ENCODE data around the gene TRAF3.

The TRAF3 gene

DNA sequence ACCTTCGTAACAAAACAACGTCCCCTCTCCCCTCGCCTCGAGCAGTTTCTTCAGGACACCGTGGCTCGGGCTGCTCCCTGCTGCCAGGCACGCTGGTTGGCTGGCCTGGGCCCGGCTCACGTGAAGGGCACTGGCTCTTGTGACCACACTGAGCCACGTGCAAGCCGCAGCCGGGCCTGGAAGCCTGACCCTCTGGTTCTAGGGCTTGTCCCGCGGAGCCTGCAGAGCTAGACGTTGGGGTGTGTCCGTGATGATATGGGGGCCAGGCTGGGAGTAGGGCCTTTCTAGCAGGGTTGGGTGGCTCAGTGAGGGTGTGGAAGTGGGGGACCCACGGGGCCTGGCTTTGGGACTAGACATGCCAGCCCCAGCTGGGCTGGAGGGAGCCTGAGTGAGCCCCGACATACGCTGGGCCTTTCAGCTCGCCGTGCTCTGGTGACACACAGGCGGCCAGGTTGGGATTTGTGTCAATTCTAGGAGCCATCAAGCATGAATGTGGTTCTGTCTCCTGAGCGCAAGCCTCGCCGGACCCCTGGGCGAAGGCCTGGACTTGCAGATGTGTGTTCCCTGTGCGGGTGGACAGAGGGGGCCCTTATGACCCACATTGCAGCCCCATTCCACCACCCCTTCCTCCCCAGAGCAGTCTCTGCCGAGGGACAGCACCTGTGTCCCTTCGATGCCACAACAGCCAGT is 131.7 kb downstream of the TRAF3 start:
- DNase-seq (ENCODE audit: low spot score), result no peak

DNA sequence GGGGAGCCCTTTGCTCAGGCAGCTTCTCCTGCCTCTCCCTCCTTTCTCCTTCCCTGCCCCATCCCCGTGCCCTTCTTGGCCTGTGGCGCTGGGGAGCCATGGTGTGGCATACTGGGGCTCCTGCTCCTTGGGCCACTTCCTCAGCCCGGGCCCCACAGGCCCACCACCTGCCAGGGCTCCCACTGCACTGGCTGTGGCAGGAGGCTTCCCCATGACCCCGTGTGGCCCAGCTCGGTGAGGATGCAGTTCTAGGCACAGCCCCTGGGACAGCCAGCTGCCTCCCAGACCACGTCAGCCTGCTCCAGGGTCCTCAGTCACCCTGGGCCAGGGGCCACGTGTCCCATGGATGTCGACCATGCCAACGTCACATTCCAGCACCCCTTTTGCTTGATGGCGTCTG is 132.2 kb downstream of the TRAF3 start:
- DNase-seq (ENCODE audit: low spot score), result no peak

DNA sequence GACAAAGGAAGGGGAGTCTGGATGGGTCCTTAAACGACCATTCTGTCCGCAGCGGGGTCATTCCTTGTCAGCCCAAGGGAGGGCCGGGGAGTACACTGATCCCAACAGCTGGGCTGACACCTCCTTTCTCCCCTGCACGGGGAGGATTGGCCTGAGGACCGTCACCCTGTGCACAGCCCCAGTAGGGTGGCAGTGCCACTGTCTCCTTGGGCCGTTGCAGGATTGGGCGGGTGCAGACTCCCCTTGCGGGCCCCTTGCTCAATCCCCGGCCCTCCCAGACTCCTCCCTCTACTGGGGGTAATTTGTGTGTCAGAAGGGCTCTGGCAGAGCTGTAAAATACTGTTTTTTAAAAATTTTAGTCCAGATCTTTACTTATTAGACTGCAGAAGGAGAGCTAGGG is 132.7 kb downstream of the TRAF3 start:
- no peak for DNase-seq (ENCODE audit: low spot score)

DNA sequence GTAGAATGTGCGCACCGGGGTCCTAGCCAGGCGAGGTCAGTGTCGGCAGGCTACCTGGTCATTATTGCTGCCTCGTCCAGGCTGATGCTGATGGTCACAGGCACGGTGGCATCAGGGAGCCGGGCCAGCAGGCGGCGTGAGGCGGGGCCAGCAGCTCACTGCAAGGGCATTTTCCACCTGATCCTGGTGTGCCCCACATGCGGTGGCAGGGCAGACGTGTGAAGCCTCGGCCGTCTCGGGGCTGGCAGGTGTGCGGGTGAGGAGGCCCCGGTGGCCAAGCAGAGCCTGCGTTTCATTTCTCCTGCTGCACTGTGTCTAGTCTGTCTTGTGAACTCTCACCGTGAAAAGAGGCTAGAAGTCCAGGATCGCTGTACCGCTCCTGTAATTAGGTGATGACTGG is 133.2 kb downstream of the TRAF3 start:
- no peak for DNase-seq (ENCODE audit: low spot score)

DNA sequence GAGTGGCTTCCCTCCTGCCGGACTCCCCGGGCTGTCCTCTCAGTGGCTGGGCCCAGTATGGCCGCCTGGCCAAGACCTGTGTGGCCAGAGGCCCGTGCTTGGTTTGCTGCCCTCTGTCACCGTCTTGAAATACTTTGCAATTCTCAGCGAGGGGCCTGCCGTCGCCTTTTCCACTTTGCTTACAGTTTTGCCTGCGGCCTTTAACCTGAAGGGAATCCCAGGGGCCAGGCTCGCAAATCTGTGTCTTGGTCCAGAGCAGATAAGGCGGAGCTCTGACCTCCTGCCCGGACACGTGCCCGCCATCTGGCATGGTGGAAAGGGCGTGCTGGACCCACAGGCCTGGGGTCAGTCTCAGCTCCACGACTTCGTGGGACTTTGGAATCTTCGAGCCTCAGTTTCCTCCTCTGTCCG is 134.3 kb downstream of the TRAF3 start:
- no peak for DNase-seq (ENCODE audit: low spot score)

GRCh38 chr14:102911991-102912761 is 134.9 kb downstream of the TRAF3 start:
- DNase-seq (ENCODE audit: low spot score), result no peak

DNA sequence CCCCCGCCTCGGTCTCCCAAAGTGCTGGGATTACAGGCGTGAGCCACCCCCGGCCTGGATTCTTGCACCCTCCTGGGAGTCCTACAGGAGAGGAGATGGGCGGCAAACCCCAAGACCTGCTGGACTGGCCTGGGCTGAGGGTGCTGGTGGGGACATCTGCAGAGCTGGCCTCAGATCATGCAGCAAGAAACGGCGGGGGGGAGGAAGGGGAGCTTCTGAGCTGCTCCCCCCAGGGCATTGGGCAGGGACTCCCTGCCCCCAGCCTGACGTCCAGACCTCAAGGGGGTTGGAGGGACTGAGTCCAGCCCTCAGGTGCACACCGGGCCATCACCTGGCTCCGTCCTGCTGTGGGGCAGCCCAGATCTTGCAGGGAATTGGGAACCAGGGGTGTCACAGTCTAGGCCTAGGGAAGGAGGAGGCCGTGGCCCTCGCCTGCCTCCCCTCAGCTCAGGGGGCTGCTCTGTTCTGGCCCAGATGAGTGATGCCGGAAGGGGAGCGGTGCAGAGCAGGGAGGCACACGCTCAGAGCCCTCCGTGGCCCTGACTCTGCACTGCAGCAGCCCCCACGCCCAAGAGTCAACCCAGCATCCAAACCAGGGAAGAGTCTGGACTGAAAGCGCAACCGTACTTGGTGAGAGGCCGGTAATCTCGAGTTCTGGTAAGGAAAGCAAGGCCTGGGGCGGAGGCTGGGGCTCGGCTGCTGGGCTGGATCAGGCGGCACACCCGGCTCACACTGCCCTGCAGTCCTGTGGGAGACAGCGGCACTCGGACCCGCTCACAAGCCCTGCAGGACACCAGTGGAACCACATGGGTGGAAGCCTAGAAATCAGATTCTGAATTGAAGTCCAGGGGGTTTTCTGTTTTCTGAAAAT is 136.3 kb downstream of the TRAF3 start:
- no peak for DNase-seq (ENCODE audit: low spot score)

GRCh38 chr14:102914474-102915291 is 137.4 kb downstream of the TRAF3 start:
- DNase-seq (ENCODE audit: low spot score), result no peak

- no peak for DNase-seq (ENCODE audit: low spot score)
Measured at GRCh38 chr14:102915292-102916110, 138.3 kb downstream of the TRAF3 start.

- no peak for DNase-seq (ENCODE audit: low spot score)
Measured at GRCh38 chr14:102916347-102917055, 139.3 kb downstream of the TRAF3 start.

GRCh38 chr14:102917056-102917385 is 139.8 kb downstream of the TRAF3 start:
- DNase-seq (ENCODE audit: low spot score), result no peak

- DNase-seq (ENCODE audit: low spot score), result no peak
Measured at GRCh38 chr14:102917469-102918211, 140.4 kb downstream of the TRAF3 start.

DNA sequence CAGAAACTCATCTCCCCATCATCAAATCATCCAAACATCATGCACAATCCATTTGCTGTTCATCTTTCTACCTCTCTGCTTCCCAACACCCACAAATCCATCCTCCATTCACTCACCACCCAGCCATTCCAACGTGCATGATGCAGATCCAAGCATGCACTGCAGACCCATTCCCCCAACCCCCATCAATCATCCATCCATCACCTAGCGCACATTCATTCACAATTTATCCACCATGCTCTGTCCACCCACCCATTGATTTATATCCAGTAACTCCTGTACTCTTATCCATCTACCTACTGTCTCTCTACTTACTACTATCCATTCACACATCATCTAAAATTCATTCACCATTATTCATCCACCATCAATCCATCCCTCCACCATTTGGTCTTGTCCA is 141.2 kb downstream of the TRAF3 start:
- no peak for DNase-seq (ENCODE audit: low spot score)

- DNase-seq (ENCODE audit: low spot score), result no peak
Measured at GRCh38 chr14:102920273-102920997, 143.2 kb downstream of the TRAF3 start.

GRCh38 chr14:102920998-102921304 is 143.7 kb downstream of the TRAF3 start:
- no peak for DNase-seq (ENCODE audit: low spot score)

- no peak for DNase-seq (ENCODE audit: low spot score)
Measured at GRCh38 chr14:102922490-102923200, 145.4 kb downstream of the TRAF3 start, which contains the start of gene AMN. TSS of gene AMN (plus strand) at chr14:102922663. CDS start at chr14:102922689, 26 bp downstream.

DNA sequence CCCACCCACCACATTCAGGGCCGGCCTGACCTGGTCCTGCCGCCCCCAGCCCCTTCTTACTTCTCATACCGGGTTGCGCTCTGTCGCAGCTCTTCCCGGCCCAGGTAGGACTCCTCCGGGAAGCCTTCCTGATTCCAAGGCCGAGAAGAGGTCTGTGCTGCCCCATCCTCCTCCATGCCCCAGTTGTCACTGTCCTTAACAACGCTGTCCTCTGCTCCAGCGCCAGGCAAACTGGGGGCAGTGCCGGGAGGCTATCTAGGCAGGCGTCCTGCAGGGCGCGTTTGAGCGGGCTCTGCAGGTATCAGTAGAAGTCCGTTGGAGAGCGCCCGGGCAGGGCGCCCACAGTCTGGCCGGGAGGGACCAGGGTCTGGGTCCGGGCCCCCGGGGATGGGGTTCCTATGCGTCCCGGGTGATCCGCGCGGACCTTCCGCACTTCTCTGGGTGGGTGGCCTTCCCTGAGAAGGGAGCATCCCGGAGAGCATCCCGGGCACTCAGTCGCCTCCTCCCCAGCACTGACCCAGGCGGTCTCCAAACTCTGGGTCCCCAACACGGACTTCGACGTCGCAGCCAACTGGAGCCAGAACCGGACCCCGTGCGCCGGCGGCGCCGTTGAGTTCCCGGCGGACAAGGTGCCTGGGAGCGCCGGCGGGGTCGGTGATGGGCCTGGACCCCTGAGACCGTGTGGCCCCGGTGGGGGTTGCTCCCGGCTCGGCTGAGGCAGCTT is 146.1 kb downstream of the TRAF3 start:
- DNase-seq (ENCODE audit: low spot score), result no peak
